Activated T-helper 1 cell treated with Interleukin-2 at 50 U/mL for 16 hours (primary cell): ENCODE data around the gene CLDN7.

Source experiments
- DNase-seq: peaks from one replicate; pipeline ENCODE4 v3.0.0-alpha.2; 2020; ENCODE audit warnings: low read depth

The CLDN7 gene

DNA sequence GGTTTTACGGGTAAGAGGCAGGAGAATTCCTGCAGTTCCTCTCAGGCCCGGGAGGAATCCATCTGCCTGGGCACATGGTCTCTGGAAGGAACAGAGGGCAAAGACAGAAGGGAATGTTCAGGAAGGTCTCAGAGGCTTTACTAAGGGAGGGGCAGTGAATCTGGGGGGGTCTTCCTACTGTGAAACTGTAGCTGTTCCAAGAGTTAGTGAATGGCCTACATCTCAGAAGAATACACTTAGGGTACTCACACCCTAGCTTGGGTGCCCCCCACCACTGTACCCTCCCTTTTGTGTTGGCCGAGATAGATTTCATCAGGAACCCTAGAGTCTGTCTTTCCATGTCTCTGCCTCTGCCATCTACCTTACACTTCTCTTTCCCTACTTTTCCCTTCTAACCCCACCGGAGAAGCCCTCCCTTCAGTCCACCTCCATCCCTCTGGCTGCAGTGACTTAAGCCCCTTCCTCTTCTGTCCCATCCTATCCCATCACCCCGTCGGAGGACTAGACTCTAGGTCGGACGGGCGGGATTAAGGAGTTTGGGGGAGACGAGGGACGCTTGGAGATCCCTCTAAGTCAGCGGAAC lies 43.0 kb downstream of the CLDN7 start:
- no peak for DNase-seq

DNA sequence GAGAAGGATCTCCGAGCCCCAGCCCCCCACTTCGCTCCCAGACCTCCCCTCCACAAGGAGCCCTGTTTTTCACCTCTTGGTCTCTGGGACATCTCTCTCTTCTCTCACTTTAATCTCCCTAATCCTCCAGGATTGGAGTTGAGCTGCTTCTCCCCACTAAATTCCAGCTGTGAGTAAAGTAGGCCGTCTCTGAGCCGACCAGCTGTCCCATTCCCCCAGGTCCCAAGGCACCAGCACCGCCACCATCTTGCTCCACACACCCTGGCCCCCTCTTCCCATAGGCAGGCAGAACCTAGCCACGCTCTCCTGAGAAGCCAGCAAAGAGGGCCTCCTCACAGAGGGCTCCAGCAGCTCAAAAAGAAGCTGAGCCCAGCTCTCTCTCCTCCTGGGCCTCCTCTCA lies 43.5 kb downstream of the CLDN7 start:
- no peak for DNase-seq

DNA sequence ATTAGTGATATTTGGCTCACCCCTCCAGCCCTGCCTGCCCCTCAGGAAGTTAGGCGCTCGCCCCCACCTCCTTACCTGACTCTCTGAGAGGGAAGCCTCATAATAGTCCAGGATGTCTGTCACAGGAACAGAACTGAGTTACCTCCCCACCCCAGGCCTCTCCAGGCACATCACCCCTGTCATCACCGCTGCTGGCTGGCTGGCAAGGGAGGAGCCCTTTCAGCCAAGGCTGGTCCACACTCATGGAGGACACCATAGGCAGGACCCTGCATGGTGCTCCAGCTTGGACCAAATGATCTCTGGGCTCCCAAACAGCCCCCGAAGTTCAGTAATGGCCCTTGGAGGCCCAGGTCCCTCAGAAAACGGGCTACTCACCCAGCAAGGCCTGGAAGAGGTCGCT lies 44.1 kb downstream of the CLDN7 start:
- DNase-seq = no peak

DNA sequence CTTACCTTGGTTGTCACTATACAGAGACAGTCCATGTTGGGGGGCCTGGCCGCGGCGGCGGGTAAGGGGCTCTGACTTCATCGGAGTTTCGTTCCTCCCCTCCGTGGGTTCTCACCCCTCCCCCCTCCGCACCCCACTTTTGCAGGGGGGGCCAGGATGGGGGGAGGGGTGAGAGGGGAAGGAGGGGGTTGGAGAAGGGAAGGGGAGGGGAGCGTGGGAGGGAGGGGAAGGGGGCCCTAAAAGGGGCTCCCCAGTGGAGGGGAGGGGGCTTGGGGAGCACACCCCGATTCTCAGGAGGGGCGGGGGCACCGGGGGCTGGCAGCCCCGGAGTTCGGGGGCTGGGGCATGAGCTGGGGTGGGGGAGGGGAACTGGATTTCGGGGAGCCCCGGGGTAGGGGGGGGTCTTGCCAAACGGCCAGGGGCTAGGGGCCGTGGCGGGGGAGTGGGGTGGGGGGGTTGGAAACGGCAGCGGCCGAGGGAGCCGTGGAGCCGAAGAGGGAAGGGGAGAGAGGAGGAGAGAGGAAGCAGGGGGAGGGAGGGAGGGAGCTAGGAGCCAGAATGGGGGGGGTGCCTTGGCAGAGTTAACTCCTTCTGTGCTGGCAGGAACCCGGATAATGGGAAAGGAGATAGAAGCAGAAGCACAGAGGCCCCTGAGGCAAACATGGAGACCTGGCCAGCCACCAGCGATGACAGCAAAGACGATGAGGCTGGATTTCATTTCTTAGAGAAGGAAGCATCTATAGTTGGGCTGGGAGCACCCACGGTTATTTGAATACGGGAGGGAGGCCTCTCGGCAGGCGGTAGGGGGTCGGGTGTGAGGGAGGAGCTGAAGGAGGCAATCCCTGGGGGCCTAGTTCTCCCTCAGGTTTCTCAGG lies 44.9 kb downstream of the CLDN7 start:
- no peak for DNase-seq

DNA sequence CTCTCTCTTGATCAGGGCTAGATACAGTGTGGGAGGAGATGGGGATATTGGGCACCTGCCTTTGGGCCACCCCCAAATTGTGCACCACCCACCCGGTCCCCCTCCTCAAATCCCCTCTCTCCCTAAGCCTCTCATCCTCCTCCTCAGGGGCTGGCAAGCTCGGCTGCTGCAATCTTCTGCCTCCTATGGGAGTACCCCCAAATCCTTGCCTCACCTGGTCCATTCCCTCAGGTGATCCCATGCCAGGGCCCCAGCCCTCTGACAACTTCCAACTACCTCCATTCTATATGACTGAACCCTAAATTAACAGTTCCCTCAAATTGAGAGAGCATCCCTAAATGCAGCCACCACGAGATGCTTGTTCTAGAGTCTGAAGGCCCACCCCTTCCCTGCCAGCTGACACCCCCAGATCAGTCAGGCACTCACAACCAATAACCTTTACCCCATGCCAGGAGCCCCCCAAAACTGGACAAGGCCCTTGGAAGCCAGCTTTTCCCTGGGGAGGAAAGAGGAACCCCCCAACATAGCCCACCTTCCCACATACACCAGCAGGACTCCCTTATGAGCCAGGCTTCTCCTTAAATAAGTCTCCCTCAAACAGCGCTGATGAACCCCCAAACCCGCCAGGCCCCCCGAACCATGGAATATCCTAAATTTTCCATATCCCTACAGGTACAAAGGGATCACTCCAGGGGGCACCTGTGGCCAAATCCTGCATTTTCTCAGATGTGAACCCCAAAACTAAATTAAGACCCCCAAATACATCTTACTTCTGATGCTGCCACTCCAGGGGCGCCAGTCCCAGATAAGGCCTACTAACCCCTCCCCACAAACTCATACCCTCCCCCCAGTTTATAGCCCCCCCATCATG lies 45.8 kb downstream of the CLDN7 start:
- DNase-seq = no peak

DNA sequence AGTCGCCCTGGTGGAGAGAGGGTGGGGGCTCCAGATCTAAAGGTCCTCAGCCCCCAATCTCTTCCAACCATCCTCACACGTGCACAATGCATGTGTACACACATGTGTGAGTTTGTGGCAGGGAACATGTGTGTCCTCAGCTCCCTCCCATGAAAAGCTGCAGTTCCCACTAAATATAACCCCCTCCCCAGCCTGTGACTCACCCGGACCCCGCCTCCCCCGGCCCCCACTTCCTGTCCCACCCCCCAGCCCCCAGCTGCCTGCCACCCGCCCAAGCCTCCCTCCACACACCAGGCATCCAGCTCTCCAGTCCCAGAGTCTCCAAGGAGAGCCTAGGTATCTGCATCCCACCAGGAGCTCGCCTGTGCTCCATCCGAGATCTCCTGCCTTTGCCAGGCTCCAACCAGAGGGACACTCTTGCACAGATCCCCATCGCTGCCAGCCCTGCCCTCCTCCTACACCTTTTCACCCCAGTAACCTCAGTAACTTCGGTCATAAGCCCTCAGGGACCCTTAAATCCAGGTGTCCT lies 46.6 kb downstream of the CLDN7 start:
- no peak for DNase-seq

DNA sequence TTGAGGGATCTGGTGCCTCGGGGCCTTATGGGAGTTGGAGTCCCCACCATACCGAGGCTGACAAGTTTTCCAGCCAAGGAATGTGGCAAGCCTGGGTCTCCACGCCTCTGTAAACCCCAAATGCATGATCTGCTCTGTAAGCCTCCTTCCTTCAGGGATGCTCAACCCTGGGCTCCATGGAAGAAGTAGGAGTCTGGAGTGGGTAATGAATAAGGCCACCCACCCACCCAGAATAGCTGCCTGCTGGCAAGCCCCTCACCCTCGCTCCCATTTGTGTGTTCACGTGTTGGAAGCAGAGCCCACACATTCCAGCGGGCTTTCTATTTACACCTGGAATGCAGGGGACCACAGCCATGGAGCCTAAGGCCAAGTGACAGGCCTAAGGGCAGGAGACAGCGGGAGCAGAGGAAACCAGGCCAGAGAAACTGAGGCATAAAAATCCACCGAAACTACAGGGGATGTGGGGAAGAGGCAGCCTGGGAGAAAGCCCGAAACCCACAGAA lies 47.1 kb downstream of the CLDN7 start:
- no peak for DNase-seq

DNA sequence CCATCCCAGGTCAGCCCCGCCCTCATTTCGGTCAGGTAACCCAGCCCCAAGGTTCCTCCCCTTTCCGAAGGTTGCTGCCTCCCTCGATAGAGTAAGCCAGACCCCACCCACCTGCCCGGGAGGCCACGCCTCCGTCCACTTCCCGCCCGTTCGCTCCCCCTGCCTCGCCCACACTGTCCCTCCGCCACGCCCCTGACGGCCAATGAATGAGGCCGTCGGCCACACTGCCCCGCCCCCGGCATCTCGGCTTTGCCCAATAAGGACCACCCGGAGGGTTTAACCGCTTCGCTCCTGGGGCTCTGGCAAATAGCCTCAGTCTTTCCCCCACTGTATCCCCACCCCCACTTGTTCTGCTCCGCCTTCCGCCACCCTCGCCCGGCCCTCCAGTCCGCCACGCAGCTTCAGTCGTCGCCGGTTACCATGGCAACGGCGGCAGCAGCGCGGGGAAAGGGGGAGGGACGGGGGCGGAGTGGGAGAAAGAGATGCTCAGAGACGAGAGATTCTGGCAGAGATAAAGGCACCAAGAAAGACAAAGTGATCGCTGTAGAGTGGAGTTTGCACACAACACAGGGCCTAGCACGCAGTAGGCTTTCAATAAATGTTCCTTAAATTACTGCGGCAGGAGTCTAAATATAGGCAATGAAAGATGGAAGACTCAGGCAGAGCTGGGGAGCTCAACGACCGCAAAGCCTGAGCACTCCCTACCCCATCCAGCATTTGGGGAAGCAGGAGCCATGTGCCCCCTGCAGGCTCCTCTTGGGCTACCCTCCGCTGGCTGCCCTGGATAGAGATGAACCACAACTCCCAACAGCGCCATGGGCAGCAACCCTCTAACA lies 47.8 kb downstream of the CLDN7 start:
- peak; percentile 97 for DNase-seq

DNA sequence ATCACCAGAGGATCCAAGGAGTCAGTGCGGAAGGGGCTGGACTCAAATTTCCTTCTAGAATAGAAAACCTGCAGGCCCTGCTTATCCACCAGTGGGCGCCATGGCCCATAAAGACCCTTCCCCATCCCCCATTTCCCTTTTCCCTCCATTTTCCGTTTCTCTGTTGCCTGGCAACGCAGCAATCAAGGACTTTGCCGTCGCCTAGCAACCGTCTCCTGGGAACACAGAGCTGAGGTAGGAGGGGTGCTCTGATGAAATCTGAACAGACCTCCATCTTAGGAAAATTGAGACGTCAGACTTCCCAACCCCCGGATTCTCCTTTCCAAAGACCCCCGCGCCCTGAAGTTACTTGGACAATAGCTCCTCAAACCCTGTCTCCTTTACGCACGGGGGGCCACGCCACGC lies 48.4 kb downstream of the CLDN7 start:
- DNase-seq = peak; percentile 52

DNA sequence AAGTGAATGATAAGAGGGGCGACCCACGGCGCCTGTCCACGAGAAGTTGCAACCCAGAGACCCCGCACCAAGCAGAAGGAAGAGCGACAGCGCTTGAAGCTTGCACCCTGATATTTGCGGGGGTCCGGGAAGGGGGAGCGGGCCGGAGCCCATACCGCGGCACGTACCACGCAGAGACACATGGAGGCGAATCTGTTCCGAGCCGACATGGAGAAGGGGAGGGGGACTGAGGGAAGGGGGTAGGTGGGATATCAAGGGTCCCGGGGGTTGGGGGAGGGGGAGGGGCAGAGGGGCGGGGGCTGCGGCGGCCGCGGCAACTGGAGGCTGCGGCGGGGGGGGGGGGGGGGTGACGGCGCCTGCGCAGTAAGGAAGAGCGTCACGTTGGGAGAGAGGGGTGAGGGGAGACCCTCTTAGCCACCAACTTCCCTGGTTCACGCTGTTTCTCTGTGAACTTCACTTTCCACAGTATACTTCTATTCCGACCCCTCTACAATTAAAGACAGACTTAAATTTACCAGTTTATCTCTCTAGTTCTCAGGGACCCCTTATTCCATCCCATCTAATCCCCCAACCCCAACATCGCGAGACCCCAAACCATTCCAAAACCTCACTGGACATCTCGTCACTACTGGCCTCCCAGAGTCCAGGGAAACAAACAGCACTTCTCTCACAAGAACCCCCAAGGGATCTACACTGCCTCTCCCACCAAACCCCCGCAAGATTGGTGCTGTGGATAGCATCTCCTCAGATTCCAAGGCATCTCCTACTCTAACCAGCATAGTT lies 50.6 kb downstream of the CLDN7 start:
- DNase-seq = no peak
